BLaER1 treated with 17β-estradiol and CSF1 and Interleukin-3, amounts not matched to agents 10 nM and 100 nM (cell line): ENCODE measurements around the gene PDGFRB.

Experiments
- H3K27ac ChIP-seq, 11 experiments: shearing (Covaris generic); formaldehyde crosslinking; 2 replicates each; pipeline ENCODE4 v1.8.1; 2022
- H3K27me3 ChIP-seq, 11 experiments: shearing (Covaris generic); formaldehyde crosslinking; 2 replicates each; pipeline ENCODE4 v1.8.1; 2022
- H3K36me3 ChIP-seq, 11 experiments: shearing (Covaris generic); formaldehyde crosslinking; 2 replicates each; pipeline ENCODE4 v1.8.1; 2022
- H3K4me1 ChIP-seq, 10 experiments: shearing (Covaris generic); formaldehyde crosslinking; 2 replicates each; pipeline ENCODE4 v1.8.1; 2022
- H3K4me2 ChIP-seq, 11 experiments: shearing (Covaris generic); formaldehyde crosslinking; 2 replicates each; pipeline ENCODE4 v1.8.1; 2022
- H3K4me3 ChIP-seq, 10 experiments: shearing (Covaris generic); formaldehyde crosslinking; 2 replicates each; pipeline ENCODE4 v1.8.1; 2022
- H3K9ac ChIP-seq, 11 experiments: shearing (Covaris generic); formaldehyde crosslinking; 2 replicates each; pipeline ENCODE4 v1.8.1; 2022
- H3K9me3 ChIP-seq, 11 experiments: shearing (Covaris generic); formaldehyde crosslinking; replicated peaks in 1 of 11; 2 replicates each; pipeline ENCODE4 v1.8.1; 2022
- H4K20me1 ChIP-seq, 11 experiments: shearing (Covaris generic); formaldehyde crosslinking; 2 replicates each; pipeline ENCODE4 v1.8.1; 2022
- Cebpa-rat ChIP-seq, 11 experiments: shearing (Covaris generic); IDR thresholded peaks; 2 replicates each; pipeline ENCODE4 v1.8.1; 2022

The PDGFRB gene

DNA sequence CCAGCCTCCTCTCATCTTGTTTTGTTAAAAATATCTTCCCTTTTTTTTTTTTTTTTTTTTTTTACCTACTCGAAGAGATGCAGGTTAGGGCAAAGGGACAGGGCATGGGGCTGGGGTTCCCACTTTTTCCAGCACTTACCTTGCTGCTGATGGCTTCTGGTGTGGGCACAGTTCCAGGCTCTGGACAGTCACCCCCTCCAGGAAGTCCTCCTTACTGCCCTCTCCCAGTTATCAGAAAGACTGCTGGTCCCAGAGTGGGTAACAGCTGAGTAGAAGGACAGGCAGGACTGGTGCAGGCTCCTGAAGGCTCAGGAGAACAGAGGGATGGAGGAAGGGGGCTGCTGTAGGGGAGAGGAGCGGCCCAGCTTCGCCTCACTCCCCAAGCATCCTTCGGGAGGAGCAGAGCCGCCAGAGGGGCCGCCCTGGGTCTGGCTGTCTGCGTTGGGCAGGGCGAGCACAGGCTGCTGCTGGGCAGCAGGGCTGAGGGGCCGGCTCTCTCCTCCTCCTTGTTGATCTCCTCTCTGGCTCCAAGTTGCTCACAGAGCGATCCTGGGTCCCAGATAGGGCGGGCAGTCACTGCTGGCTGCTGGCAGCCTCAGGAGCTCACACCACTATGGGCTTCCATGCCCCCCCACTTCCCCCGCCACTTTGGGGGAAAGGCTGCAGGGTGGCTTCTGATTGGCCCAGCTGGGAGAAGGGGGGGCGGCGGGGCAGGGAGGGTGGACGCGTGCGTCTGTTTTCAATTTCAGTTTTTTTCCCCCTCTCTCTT is at the start of gene PDGFRB:
TSS of gene PDGFRB (minus strand) at position 588 of the 769 bp plus-strand sequence. CDS start 18,798 bp downstream, outside the sequence.
- Histone ChIP-seq H3K9ac (peak within 1 kb of the TSS; percentile 10 to 86 (median 81); a peak in 21 of 22 replicates), H3K4me2 (peak within 1 kb of the TSS; percentile 83 to 100 (median 98)), H3K9me3 (no peaks in the 10 kb centered on the region), H3K4me1 (peaks cover 79 to 100% (median 96%) of the 10 kb centered on the region in 10 experiments), H3K4me3 (peak within 1 kb of the TSS; percentile 34 to 76 (median 72)), H3K27me3 (no peaks in the 10 kb centered on the region), H4K20me1 (peaks cover 0 to 10% (median 0%) of the 10 kb centered on the region in 11 experiments; a peak in 4 of 22 replicates), H3K27ac (peak within 1 kb of the TSS in 10 of 11 experiments; percentile 40 to 94 (median 78); a peak in 19 of 22 replicates), H3K36me3 (peaks cover 0 to 19% (median 6%) of the 10 kb centered on the region in 11 experiments; a peak in 10 of 22 replicates)
- TF ChIP-seq Cebpa-rat (IDR thresholded peaks at IDR 0.05): no peak

DNA sequence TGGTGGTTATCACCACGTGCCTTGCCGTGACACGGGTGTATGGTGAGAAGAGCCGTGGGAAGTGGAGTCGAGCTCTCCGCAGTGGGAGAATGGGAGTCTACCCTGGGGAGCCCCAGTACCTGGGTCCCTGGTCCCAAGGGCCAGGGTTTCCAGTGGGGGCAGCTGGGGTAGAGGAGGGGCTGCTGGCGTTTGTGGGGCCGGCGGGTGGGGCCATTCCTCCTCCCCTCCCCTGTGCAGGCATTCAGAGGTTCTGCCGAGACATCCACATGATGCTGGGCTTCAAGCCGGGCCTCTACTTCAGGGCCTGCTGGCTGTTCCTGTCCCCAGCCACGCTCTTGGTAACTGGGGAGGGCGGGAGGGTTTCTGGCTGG is 48.9 kb upstream of the PDGFRB start:
- H3K4me3 ChIP-seq: no peak overlapping the region
- peak overlapping the region in 4 of 11 experiments; percentile 20 to 65 (median 50); a peak in 5 of 22 replicates for H3K4me2 ChIP-seq
- H3K4me1 ChIP-seq: peaks cover 12 to 39% (median 33%) of the 10 kb centered on the region in 10 experiments
- no peaks in the 10 kb centered on the region for H3K9me3 ChIP-seq
- no peak overlapping the region for H3K27ac ChIP-seq
- H4K20me1 ChIP-seq: no peaks in the 10 kb centered on the region; a peak in 1 of 22 replicates
- no peaks in the 10 kb centered on the region for H3K36me3 ChIP-seq
- H3K27me3 ChIP-seq: peaks cover 0 to 11% (median 0%) of the 10 kb centered on the region in 11 experiments; a peak in 8 of 22 replicates
- H3K9ac ChIP-seq: peak overlapping the region in 1 of 11 experiments; percentile 24; a peak in 1 of 22 replicates
- TF ChIP-seq Cebpa-rat (IDR thresholded peaks at IDR 0.05): no peak

- no peak for TF ChIP-seq Cebpa-rat (IDR thresholded peaks at IDR 0.05)
- peak overlapping the region in 1 of 11 experiments; percentile 24; a peak in 2 of 22 replicates for H3K9ac ChIP-seq
- no peaks in the 10 kb centered on the region for H3K36me3 ChIP-seq
- H3K4me2 ChIP-seq: peak overlapping the region in 8 of 11 experiments; percentile 20 to 65 (median 42); a peak in 16 of 22 replicates
- no peaks in the 10 kb centered on the region; a peak in 1 of 22 replicates for H4K20me1 ChIP-seq
- no peaks in the 10 kb centered on the region; a peak in 1 of 22 replicates for H3K9me3 ChIP-seq
- peaks cover 7 to 33% (median 27%) of the 10 kb centered on the region in 10 experiments for H3K4me1 ChIP-seq
- peaks cover 0 to 9% (median 0%) of the 10 kb centered on the region in 11 experiments; a peak in 7 of 22 replicates for H3K27me3 ChIP-seq
- H3K4me3 ChIP-seq: no peak overlapping the region
- H3K27ac ChIP-seq: no peak overlapping the region
Measured at GRCh38 chr5:150203832-150204589, 48.4 kb upstream of the PDGFRB start.

- no peak for TF ChIP-seq Cebpa-rat (IDR thresholded peaks at IDR 0.05)
Measured at GRCh38 chr5:150202501-150202900, 46.9 kb upstream of the PDGFRB start.

GRCh38 chr5:150197476-150197875 is 41.8 kb upstream of the PDGFRB start:
- Histone ChIP-seq H3K27ac (no peak overlapping the region), H3K4me1 (peaks cover 0 to 6% (median 0%) of the 10 kb centered on the region in 10 experiments; a peak in 2 of 20 replicates), H3K4me2 (no peak overlapping the region), H4K20me1 (no peaks in the 10 kb centered on the region; a peak in 1 of 22 replicates), H3K9me3 (no peaks in the 10 kb centered on the region; a peak in 1 of 22 replicates), H3K27me3 (peaks cover 3 to 12% (median 10%) of the 10 kb centered on the region in 11 experiments), H3K36me3 (no peaks in the 10 kb centered on the region), H3K4me3 (no peak overlapping the region), H3K9ac (no peak overlapping the region)
- no peak for TF ChIP-seq Cebpa-rat (IDR thresholded peaks at IDR 0.05)

More at GRCh38 chr5:150202501-150202900, 46.9 kb upstream of the PDGFRB start:
- Histone ChIP-seq H3K4me3 (no peak overlapping the region), H3K4me2 (no peak overlapping the region), H3K27me3 (no peaks in the 10 kb centered on the region), H4K20me1 (no peaks in the 10 kb centered on the region), H3K9me3 (no peaks in the 10 kb centered on the region; a peak in 1 of 22 replicates), H3K27ac (no peak overlapping the region), H3K36me3 (no peaks in the 10 kb centered on the region), H3K9ac (no peak overlapping the region), H3K4me1 (peaks cover 0 to 23% (median 18%) of the 10 kb centered on the region in 10 experiments; a peak in 14 of 20 replicates)

GRCh38 chr5:150196986-150197385 is 41.3 kb upstream of the PDGFRB start:
- H3K27ac ChIP-seq: no peak overlapping the region
- H3K9ac ChIP-seq: no peak overlapping the region
- peaks cover 8 to 17% (median 14%) of the 10 kb centered on the region in 11 experiments for H3K27me3 ChIP-seq
- H4K20me1 ChIP-seq: no peaks in the 10 kb centered on the region; a peak in 1 of 22 replicates
- H3K36me3 ChIP-seq: no peaks in the 10 kb centered on the region
- peaks cover 0 to 6% (median 0%) of the 10 kb centered on the region in 10 experiments; a peak in 2 of 20 replicates for H3K4me1 ChIP-seq
- H3K9me3 ChIP-seq: no peaks in the 10 kb centered on the region; a peak in 1 of 22 replicates
- TF ChIP-seq Cebpa-rat (IDR thresholded peaks at IDR 0.05): no peak
- H3K4me2 ChIP-seq: no peak overlapping the region
- no peak overlapping the region for H3K4me3 ChIP-seq

- H3K36me3 ChIP-seq: no peaks in the 10 kb centered on the region
- no peaks in the 10 kb centered on the region; a peak in 1 of 22 replicates for H4K20me1 ChIP-seq
- H3K9ac ChIP-seq: no peak overlapping the region
- TF ChIP-seq Cebpa-rat (IDR thresholded peaks at IDR 0.05): no peak
- H3K4me3 ChIP-seq: no peak overlapping the region
- peaks cover 13 to 22% (median 19%) of the 10 kb centered on the region in 11 experiments for H3K27me3 ChIP-seq
- no peak overlapping the region for H3K27ac ChIP-seq
- H3K9me3 ChIP-seq: no peaks in the 10 kb centered on the region; a peak in 1 of 22 replicates
- H3K4me1 ChIP-seq: peaks cover 0 to 6% (median 0%) of the 10 kb centered on the region in 10 experiments; a peak in 2 of 20 replicates
- no peak overlapping the region for H3K4me2 ChIP-seq
Measured at GRCh38 chr5:150196514-150196913, 40.9 kb upstream of the PDGFRB start.

DNA sequence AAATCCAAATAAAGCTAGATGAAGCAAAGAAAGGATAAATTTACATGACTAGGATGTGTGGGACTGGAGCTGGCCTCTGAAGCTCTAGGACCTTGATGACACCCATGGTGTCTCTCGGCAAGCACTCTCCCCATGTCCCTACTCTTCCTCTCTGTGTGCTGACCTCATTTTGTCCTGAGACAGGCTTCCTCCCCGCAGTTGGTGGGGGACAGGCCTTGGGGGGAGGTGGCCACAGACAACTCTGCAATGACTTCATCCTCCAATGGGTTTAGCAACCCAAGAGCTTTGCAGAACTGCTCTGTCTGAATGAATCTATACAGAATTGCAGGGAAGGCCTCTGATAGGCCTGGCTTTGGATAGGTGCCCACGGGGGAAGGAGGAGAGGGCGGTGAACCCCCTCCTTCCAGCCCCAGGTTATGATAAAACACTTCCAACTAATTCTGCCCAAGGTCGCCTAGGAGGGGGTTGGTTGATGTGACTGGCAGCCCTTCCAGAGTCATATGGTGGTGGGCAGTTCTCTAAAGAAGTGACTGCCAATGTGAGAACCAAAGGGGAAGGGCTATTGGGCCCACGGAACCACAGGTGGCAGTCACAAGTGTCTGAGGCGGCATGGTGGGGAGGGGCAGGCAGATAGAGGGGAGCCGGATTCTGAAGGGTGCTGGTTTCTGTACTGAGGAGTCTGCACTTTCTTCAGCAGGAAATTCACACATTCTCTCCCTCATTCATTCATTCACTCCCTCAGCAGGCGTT is 40.3 kb upstream of the PDGFRB start:
- H4K20me1 ChIP-seq: peaks cover 0 to 2% (median 0%) of the 10 kb centered on the region in 11 experiments; a peak in 2 of 22 replicates
- no peak overlapping the region for H3K9ac ChIP-seq
- peaks cover 19 to 28% (median 25%) of the 10 kb centered on the region in 11 experiments for H3K27me3 ChIP-seq
- H3K4me3 ChIP-seq: no peak overlapping the region
- no peak overlapping the region for H3K4me2 ChIP-seq
- H3K4me1 ChIP-seq: peaks cover 0 to 6% (median 0%) of the 10 kb centered on the region in 10 experiments; a peak in 3 of 20 replicates
- no peaks in the 10 kb centered on the region; a peak in 1 of 22 replicates for H3K9me3 ChIP-seq
- no peak overlapping the region for H3K27ac ChIP-seq
- TF ChIP-seq Cebpa-rat (IDR thresholded peaks at IDR 0.05): no peak
- H3K36me3 ChIP-seq: no peaks in the 10 kb centered on the region
